H9 (cell line): ENCODE measurements around the gene ITPK1. TPM values are rescaled to one million over a fixed set of nuclear protein-coding genes. Genes with fewer than 3 reads are reported as not detected.

ENCODE experiments used
- DNase-seq: peaks from one replicate; pipeline ENCODE4 v3.0.0-alpha.2; 2017
- H2AFZ ChIP-seq: one replicate; pipeline ENCODE4 v1.6.1; 2013; ENCODE audit warnings: mild to moderate bottlenecking, low read length, control low read depth, moderate library complexity
- H2AK5ac ChIP-seq: 2 replicates; pipeline ENCODE4 v1.6.1; 2013; ENCODE audit warnings: low read length, control low read depth, mixed read lengths; ENCODE audit not compliant: insufficient read length
- H2BK120ac ChIP-seq: one replicate; pipeline ENCODE4 v1.6.1; 2013; ENCODE audit warnings: low read depth, mild to moderate bottlenecking, low read length, control low read depth, inconsistent platforms; ENCODE audit not compliant: poor library complexity, severe bottlenecking
- H2BK12ac ChIP-seq: 2 replicates; pipeline ENCODE4 v1.6.1; 2013; ENCODE audit warnings: low read length, control low read depth, mixed read lengths, low read depth; ENCODE audit not compliant: insufficient read length
- H2BK15ac ChIP-seq: 2 replicates; pipeline ENCODE4 v1.6.1; 2013; ENCODE audit warnings: low read depth, low read length, control low read depth
- H2BK20ac ChIP-seq: one replicate; pipeline ENCODE4 v1.6.1; 2013; ENCODE audit warnings: low read depth, mild to moderate bottlenecking, low read length, control low read depth, inconsistent platforms; ENCODE audit not compliant: poor library complexity, severe bottlenecking
- H2BK5ac ChIP-seq: 2 replicates; pipeline ENCODE4 v1.6.1; 2013; ENCODE audit warnings: low read length, control low read depth, mixed read lengths; ENCODE audit not compliant: insufficient read length
- H3K14ac ChIP-seq: 2 replicates; pipeline ENCODE4 v1.6.1; 2013; ENCODE audit warnings: low read length, control low read depth; ENCODE audit not compliant: insufficient read depth
- H3K18ac ChIP-seq: 2 replicates; pipeline ENCODE4 v1.6.1; 2013; ENCODE audit warnings: low read depth, mild to moderate bottlenecking, mixed read lengths, low read length, control low read depth; ENCODE audit not compliant: insufficient read length
- H3K23ac ChIP-seq: 2 replicates; pipeline ENCODE4 v1.6.1; 2013; ENCODE audit warnings: low read length, control low read depth, mixed read lengths, low read depth; ENCODE audit not compliant: insufficient read length
- H3K23me2 ChIP-seq: 2 replicates; pipeline ENCODE4 v1.6.1; 2013; ENCODE audit warnings: low read depth, mild to moderate bottlenecking, mixed read lengths, low read length, control low read depth; ENCODE audit not compliant: insufficient read length, poor library complexity, severe bottlenecking
- H3K27ac ChIP-seq: 2 replicates; pipeline ENCODE4 v1.5.1; 2013; ENCODE audit warnings: low read length, control low read depth, mixed read lengths, low read depth; ENCODE audit not compliant: insufficient read length
- H3K27me3 ChIP-seq: 2 replicates; pipeline ENCODE4 v1.6.1; 2013; ENCODE audit warnings: low read length, control low read depth, inconsistent platforms; ENCODE audit not compliant: insufficient read depth
- H3K4ac ChIP-seq: 2 replicates; pipeline ENCODE4 v1.6.1; 2013; ENCODE audit warnings: low read depth, mild to moderate bottlenecking, control low read depth, inconsistent platforms, low read length, moderate library complexity
- H3K4me1 ChIP-seq: 2 replicates; pipeline ENCODE4 v1.6.1; 2013; ENCODE audit warnings: low read length, control low read depth, inconsistent platforms; ENCODE audit not compliant: insufficient read depth
- H3K4me2 ChIP-seq: 2 replicates; pipeline ENCODE4 v1.6.1; 2013; ENCODE audit warnings: low read length, control low read depth, mixed read lengths; ENCODE audit not compliant: insufficient read length, insufficient read depth
- H3K56ac ChIP-seq: 2 replicates; pipeline ENCODE4 v1.6.1; 2013; ENCODE audit warnings: low read depth, mild to moderate bottlenecking, mixed read lengths, low read length, control low read depth; ENCODE audit not compliant: insufficient read length
- H3K79me1 ChIP-seq: 2 replicates; pipeline ENCODE4 v1.6.1; 2013; ENCODE audit warnings: low read depth, mild to moderate bottlenecking, moderate library complexity, low read length, control low read depth, inconsistent platforms; ENCODE audit not compliant: insufficient read depth, poor library complexity, severe bottlenecking
- H3K79me2 ChIP-seq: 2 replicates; pipeline ENCODE4 v1.6.1; 2013; ENCODE audit warnings: low read length, control low read depth, inconsistent platforms; ENCODE audit not compliant: insufficient read depth
- H3K9ac ChIP-seq: 2 replicates; pipeline ENCODE4 v1.6.1; 2013; ENCODE audit warnings: low read length, control low read depth, mixed read lengths; ENCODE audit not compliant: insufficient read length; ENCODE audit errors: extremely low read depth
- H3K9me3 ChIP-seq: one replicate; pipeline ENCODE4 v1.6.1; 2013; ENCODE audit warnings: low read depth, low read length, inconsistent platforms; ENCODE audit not compliant: control insufficient read depth
- H3T11ph ChIP-seq: one replicate; pipeline ENCODE4 v1.6.1; 2013; ENCODE audit warnings: mild to moderate bottlenecking, low read length, control low read depth, inconsistent platforms
- H4K20me1 ChIP-seq: one replicate; pipeline ENCODE4 v1.6.1; 2013; ENCODE audit not compliant: control insufficient read depth, insufficient read length, insufficient read depth
- H4K5ac ChIP-seq: 2 replicates; pipeline ENCODE4 v1.6.1; 2013; ENCODE audit warnings: low read depth, mild to moderate bottlenecking, mixed read lengths, low read length, control low read depth; ENCODE audit not compliant: insufficient read length
- H4K8ac ChIP-seq: replicated peaks from 2 replicates; pipeline ENCODE4 v1.6.1; 2013; ENCODE audit warnings: low read length, control low read depth, mixed read lengths, low read depth; ENCODE audit not compliant: insufficient read length
- H4K91ac ChIP-seq: 2 replicates; pipeline ENCODE4 v1.6.1; 2013; ENCODE audit warnings: low read depth, mild to moderate bottlenecking, moderate library complexity, mixed read lengths, low read length, control low read depth; ENCODE audit not compliant: insufficient read length
- H3K27ac Mint-ChIP-seq, 3 experiments: 2 replicates in 2 of 3; 3 replicates in 1 of 3; pipeline ENCODE4 v1.8.0; 2020 to 2021; ENCODE audit warnings: mixed read lengths in 3 of 3, mild to moderate bottlenecking in 1 of 3, moderate library complexity in 1 of 3
- H3K27me3 Mint-ChIP-seq: 2 replicates; pipeline ENCODE4 v1.8.0; 2021; ENCODE audit warnings: low read depth, mild to moderate bottlenecking, moderate library complexity, mixed read lengths
- H3K36me3 Mint-ChIP-seq, 3 experiments: 2 replicates in 2 of 3; 3 replicates in 1 of 3; pipeline ENCODE4 v1.8.0; 2020 to 2021; ENCODE audit warnings: low read depth in 3 of 3, mixed read lengths in 3 of 3; ENCODE audit not compliant: insufficient read depth in 1 of 3
- H3K4me1 Mint-ChIP-seq, 2 experiments: 2 replicates each; pipeline ENCODE4 v1.8.0; 2020; ENCODE audit warnings: mixed read lengths in 2 of 2
- H3K4me3 Mint-ChIP-seq, 2 experiments: 2 replicates in 1 of 2; 3 replicates in 1 of 2; pipeline ENCODE4 v1.8.0; 2020 to 2021; ENCODE audit warnings: mild to moderate bottlenecking in 2 of 2, mixed read lengths in 2 of 2, moderate library complexity in 1 of 2
- H3K9me3 Mint-ChIP-seq, 2 experiments: 2 replicates in 1 of 2; 3 replicates in 1 of 2; pipeline ENCODE4 v1.8.0; 2020; ENCODE audit warnings: mild to moderate bottlenecking in 2 of 2, mixed read lengths in 2 of 2, moderate library complexity in 1 of 2
- WGBS: extraction: QIAGEN DNeasy Blood & Tissue Kit; methylation state at CpG from one replicate; pipeline ENCODE4 v1.1.7; 2013; ENCODE audit warnings: missing lambda C conversion rate, low lambda C conversion rate, mixed read lengths; ENCODE audit not compliant: insufficient read length; ENCODE audit errors: extremely low coverage; 5-methylcytosine and 5-hydroxymethylcytosine counted together
- total RNA-seq: library from RNA; stranded (reverse); gene quantifications from 2 replicates; pipeline ENCODE4 v1.2.1, GENCODE V29; 2021
- TF ChIP-seq, protein P1 (sequence below): fragments of 200-600 bp; sonication (generic); conservative IDR thresholded peaks from 3 replicates; pipeline ENCODE4 v1.8.0; 2021; ENCODE audit warnings: antibody characterized with exemption, mild to moderate bottlenecking

ITPK1 gene
- total RNA-seq, 1 experiment from 2014 or later: 92.7 TPM

DNA sequence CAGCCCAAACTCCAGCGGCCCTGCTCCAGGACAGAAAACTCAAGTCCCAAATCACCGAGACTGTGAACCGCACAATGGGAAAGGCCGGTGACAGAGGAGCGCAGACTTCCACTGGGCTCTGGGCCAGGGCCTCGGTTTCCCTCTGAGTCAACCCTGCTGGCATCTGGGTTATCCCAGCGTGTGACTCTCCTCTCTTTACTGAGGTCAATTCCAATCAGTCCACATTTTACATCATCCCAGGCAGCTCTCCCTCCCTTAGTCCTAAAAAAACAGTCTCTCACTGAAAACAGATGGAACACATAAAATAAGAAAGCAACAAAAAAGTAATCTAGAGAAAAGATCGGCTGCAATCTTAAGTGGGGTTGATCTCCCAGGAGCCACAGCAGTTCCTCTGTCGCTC lies 36.9 kb downstream of the ITPK1 start:
- Histone ChIP-seq H3K27ac (no peak overlapping the region), H3K23ac (no peak overlapping the region), H3K4ac (no peak overlapping the region), H2BK20ac (no peak overlapping the region), H3K9me3 (no peaks in the 10 kb centered on the region), H3K4me2 (no peak overlapping the region), H4K20me1 (peaks cover 3% of the 10 kb centered on the region), H3K14ac (no peak overlapping the region), H3K79me2 (peaks cover 13% of the 10 kb centered on the region; the same call in 1 of the 2 replicates), H3K18ac (no peak overlapping the region), H3K27me3 (no peaks in the 10 kb centered on the region), H2BK5ac (no peak overlapping the region), H2AK5ac (no peak overlapping the region), H2BK15ac (no peak overlapping the region), H3K4me1 (no peaks in the 10 kb centered on the region; the same call in 1 of the 2 replicates), H3K9ac (no peak overlapping the region), H2BK12ac (no peak overlapping the region), H4K8ac (no peak overlapping the region), H3K79me1 (no peaks in the 10 kb centered on the region), H4K5ac (no peak overlapping the region), H4K91ac (no peak overlapping the region), H2AFZ (no peak overlapping the region), H2BK120ac (no peak overlapping the region), H3K23me2 (no peaks in the 10 kb centered on the region), H3K56ac (no peak overlapping the region), H3T11ph (no peak overlapping the region)
- no peak for DNase-seq
- peaks cover 2 to 7% (median 2%) of the 10 kb centered on the region in 3 experiments; a peak in 5 of 7 replicates for H3K36me3 Mint-ChIP-seq
- H3K9me3 Mint-ChIP-seq: no peaks in the 10 kb centered on the region; a peak in 1 of 5 replicates
- H3K27me3 Mint-ChIP-seq: no peaks in the 10 kb centered on the region; the same call in 1 of the 2 replicates
- no peak overlapping the region; a peak in 1 of 7 replicates for H3K27ac Mint-ChIP-seq
- no peak overlapping the region for H3K4me3 Mint-ChIP-seq
- TF ChIP-seq, protein P1, sequence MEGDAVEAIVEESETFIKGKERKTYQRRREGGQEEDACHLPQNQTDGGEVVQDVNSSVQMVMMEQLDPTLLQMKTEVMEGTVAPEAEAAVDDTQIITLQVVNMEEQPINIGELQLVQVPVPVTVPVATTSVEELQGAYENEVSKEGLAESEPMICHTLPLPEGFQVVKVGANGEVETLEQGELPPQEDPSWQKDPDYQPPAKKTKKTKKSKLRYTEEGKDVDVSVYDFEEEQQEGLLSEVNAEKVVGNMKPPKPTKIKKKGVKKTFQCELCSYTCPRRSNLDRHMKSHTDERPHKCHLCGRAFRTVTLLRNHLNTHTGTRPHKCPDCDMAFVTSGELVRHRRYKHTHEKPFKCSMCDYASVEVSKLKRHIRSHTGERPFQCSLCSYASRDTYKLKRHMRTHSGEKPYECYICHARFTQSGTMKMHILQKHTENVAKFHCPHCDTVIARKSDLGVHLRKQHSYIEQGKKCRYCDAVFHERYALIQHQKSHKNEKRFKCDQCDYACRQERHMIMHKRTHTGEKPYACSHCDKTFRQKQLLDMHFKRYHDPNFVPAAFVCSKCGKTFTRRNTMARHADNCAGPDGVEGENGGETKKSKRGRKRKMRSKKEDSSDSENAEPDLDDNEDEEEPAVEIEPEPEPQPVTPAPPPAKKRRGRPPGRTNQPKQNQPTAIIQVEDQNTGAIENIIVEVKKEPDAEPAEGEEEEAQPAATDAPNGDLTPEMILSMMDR: no peak
- peaks cover 18 to 23% of the 10 kb centered on the region in 2 experiments for H3K4me1 Mint-ChIP-seq
- WGBS: no CpG with 5 or more reads among the region's 9 CpGs
